VCaP (cell line): ENCODE data around the gene EIF4A3.
"Not testable (repeated sequence)": the region's sequence is repeated elsewhere in the genome, so short reads cannot be mapped to it uniquely, and the experiment has no call there.

Experiments used
- H3K27ac ChIP-seq: fragments of 450-650 bp; 2 replicates; pipeline ENCODE4 v1.5.1; 2017
- TF ChIP-seq, protein P1 (sequence below): fragments of 450-650 bp; conservative IDR thresholded peaks from 2 replicates; pipeline ENCODE4 v1.5.1; 2017; ENCODE audit warnings: mild to moderate bottlenecking, moderate library complexity

EIF4A3 gene

GRCh38 chr17:80096561-80097021 is 50.3 kb downstream of the EIF4A3 start:
- H3K27ac ChIP-seq = no peak overlapping the region
- TF ChIP-seq, protein P1, sequence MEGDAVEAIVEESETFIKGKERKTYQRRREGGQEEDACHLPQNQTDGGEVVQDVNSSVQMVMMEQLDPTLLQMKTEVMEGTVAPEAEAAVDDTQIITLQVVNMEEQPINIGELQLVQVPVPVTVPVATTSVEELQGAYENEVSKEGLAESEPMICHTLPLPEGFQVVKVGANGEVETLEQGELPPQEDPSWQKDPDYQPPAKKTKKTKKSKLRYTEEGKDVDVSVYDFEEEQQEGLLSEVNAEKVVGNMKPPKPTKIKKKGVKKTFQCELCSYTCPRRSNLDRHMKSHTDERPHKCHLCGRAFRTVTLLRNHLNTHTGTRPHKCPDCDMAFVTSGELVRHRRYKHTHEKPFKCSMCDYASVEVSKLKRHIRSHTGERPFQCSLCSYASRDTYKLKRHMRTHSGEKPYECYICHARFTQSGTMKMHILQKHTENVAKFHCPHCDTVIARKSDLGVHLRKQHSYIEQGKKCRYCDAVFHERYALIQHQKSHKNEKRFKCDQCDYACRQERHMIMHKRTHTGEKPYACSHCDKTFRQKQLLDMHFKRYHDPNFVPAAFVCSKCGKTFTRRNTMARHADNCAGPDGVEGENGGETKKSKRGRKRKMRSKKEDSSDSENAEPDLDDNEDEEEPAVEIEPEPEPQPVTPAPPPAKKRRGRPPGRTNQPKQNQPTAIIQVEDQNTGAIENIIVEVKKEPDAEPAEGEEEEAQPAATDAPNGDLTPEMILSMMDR = no peak

- TF ChIP-seq, protein P1 = no peak
- no peak overlapping the region for H3K27ac ChIP-seq
Measured at GRCh38 chr17:80095844-80096475, 51.0 kb downstream of the EIF4A3 start.

DNA sequence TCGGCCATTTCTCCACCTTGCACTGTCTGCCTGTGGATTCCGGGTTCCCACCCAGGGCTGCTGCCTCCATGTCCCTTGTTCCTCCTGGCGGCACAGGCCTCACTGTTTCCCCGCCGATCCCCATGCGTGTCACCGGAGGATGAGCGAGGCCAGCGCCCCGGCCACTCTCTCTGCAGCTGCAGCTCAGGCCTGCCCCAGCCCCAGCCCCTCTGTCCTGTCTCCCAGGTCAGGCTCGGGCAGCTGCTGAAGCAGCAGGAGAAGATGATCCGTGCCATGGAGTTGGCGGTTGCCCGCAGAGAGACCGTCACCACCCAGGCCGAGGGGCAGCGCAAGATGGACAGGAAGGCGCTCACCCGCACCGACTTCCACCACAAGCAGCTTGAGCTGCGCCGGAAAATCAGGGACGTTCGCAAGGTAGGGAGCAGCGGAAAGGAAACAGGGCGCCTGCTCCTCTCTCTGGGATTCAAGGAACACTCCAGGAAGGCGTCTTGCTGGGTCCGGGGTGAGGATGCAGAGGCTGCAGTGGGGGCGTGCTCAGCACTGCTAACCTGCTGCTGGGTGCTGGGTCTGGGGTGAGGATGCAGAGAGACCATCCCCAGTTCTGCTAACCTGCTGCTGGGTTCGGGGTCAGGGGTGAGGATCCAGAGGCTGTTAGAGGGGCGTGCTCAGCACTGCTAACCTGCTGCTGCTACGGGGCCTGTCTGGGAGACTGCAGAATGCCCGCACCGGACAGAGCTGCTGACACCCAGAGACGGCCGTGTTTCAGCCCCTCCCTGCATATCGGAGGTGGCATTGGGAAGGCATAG is 51.7 kb downstream of the EIF4A3 start:
- TF ChIP-seq, protein P1 = no peak
- H3K27ac ChIP-seq = no peak overlapping the region

GRCh38 chr17:80092959-80093358 is 54.0 kb downstream of the EIF4A3 start:
- TF ChIP-seq, protein P1 = no peak
- no peak overlapping the region for H3K27ac ChIP-seq

DNA sequence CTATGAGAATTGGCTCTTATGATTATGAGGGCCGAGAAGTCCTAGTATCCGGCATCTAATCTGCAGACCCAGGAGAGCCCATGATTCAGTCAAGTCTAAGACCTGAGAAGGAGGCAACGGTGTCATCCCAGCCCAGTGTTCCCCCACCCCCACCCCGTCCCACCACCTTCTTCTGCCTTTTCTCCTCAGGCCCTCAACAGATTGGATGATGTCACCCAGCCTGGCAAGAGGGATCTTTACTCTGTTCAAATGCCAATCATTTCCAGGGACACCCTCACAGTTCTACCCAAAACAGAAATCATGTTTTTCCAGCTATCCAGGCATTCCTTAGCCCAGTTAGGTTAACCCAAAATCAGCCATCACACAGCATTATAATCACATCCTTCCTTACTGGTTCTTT is 55.6 kb downstream of the EIF4A3 start:
- H3K27ac ChIP-seq = no peak overlapping the region
- TF ChIP-seq, protein P1 = no peak

DNA sequence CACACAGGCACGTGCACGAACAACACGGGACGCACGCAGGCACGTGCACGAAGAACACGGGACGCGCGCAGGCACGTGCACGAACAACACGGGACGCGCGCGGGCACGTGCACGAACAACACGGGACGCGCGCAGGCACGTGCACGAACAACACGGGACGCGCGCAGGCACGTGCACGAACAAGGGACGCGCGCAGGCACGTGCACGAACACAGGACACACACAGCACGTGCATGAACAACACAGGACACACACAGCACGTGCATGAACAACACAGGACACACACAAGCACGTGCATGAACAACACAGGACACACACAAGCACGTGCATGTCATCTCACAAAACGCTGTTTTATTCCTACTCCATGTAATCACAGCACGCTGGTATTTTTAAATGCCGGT is 56.8 kb downstream of the EIF4A3 start:
- not testable (repeated sequence) for H3K27ac ChIP-seq

GRCh38 chr17:80089762-80090161 is 57.2 kb downstream of the EIF4A3 start:
- no peak overlapping the region for H3K27ac ChIP-seq
- TF ChIP-seq, protein P1 = no peak
